Panc1 (cell line): ENCODE data around the gene MMP15.

Experiments used
- POLR2AphosphoS5 ChIP-seq: IDR thresholded peaks from 2 replicates; pipeline ENCODE4 v1.6.1; 2012; ENCODE audit warnings: mild to moderate bottlenecking, low read depth, low read length, moderate library complexity
- SIN3A ChIP-seq: IDR thresholded peaks from 2 replicates; pipeline ENCODE4 v1.6.1; 2012; ENCODE audit warnings: low read depth, mild to moderate bottlenecking, low read length, moderate library complexity, borderline replicate concordance; ENCODE audit not compliant: insufficient read depth
- TCF7L2 ChIP-seq: IDR thresholded peaks from 2 replicates; pipeline ENCODE4 v1.6.1; 2011; ENCODE audit warnings: mild to moderate bottlenecking, low read depth, low read length, inconsistent platforms
- TF ChIP-seq, protein P1 (sequence below): fragments of 450-650 bp; IDR thresholded peaks from 2 replicates; pipeline ENCODE4 v1.5.1; 2017; ENCODE audit warnings: mild to moderate bottlenecking
- TF ChIP-seq, protein P2 (sequence below), 2 experiments: IDR thresholded peaks; 2 replicates each; pipeline ENCODE4 v1.6.1; 2011 to 2012; ENCODE audit warnings: low read depth in 2 of 2, control low read depth in 1 of 2, low read length in 1 of 2, mild to moderate bottlenecking in 1 of 2, moderate library complexity in 1 of 2; ENCODE audit not compliant: insufficient read depth in 1 of 2

DNA sequence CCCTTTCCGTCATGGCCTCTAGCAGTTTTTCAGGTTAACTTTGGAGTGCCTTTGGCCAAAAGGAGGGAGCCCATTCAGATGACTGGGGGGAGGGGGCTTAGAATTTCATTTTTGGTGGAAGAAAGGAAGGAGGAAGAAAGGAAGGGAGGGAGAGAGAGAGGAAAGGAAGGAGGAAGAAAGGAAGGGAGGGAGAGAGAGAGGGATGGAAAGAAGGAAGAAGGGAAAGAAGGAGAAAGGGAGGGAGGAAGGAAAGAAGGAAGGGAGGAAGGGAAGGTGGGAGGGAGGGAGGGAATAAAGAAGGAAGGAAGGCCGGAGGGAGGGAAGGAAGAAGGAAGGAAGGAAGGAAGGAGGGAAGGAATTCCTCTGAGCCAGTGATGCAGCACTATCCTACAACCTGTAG, 25.7 kb downstream of the MMP15 start:
- TF ChIP-seq, protein P1, sequence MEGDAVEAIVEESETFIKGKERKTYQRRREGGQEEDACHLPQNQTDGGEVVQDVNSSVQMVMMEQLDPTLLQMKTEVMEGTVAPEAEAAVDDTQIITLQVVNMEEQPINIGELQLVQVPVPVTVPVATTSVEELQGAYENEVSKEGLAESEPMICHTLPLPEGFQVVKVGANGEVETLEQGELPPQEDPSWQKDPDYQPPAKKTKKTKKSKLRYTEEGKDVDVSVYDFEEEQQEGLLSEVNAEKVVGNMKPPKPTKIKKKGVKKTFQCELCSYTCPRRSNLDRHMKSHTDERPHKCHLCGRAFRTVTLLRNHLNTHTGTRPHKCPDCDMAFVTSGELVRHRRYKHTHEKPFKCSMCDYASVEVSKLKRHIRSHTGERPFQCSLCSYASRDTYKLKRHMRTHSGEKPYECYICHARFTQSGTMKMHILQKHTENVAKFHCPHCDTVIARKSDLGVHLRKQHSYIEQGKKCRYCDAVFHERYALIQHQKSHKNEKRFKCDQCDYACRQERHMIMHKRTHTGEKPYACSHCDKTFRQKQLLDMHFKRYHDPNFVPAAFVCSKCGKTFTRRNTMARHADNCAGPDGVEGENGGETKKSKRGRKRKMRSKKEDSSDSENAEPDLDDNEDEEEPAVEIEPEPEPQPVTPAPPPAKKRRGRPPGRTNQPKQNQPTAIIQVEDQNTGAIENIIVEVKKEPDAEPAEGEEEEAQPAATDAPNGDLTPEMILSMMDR: no peak
- TF ChIP-seq TCF7L2 (no peak), POLR2AphosphoS5 (no peak), SIN3A (no peak)
- TF ChIP-seq, protein P2, sequence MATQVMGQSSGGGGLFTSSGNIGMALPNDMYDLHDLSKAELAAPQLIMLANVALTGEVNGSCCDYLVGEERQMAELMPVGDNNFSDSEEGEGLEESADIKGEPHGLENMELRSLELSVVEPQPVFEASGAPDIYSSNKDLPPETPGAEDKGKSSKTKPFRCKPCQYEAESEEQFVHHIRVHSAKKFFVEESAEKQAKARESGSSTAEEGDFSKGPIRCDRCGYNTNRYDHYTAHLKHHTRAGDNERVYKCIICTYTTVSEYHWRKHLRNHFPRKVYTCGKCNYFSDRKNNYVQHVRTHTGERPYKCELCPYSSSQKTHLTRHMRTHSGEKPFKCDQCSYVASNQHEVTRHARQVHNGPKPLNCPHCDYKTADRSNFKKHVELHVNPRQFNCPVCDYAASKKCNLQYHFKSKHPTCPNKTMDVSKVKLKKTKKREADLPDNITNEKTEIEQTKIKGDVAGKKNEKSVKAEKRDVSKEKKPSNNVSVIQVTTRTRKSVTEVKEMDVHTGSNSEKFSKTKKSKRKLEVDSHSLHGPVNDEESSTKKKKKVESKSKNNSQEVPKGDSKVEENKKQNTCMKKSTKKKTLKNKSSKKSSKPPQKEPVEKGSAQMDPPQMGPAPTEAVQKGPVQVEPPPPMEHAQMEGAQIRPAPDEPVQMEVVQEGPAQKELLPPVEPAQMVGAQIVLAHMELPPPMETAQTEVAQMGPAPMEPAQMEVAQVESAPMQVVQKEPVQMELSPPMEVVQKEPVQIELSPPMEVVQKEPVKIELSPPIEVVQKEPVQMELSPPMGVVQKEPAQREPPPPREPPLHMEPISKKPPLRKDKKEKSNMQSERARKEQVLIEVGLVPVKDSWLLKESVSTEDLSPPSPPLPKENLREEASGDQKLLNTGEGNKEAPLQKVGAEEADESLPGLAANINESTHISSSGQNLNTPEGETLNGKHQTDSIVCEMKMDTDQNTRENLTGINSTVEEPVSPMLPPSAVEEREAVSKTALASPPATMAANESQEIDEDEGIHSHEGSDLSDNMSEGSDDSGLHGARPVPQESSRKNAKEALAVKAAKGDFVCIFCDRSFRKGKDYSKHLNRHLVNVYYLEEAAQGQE (IDR thresholded peaks at IDR 0.05; ENCODE audit: insufficient read depth in 1 of 2, low read depth in 2 of 2, low read length in 1 of 2): no peak
